Activated naive CD4-positive, alpha-beta T cell treated with anti-CD3 and anti-CD28 coated beads for 36 hours (primary cell): ENCODE measurements around the gene TELO2. TPM values are rescaled to one million over a fixed set of nuclear protein-coding genes. Genes with fewer than 3 reads are reported as not detected.
"Not testable (repeated sequence)": the region's sequence is repeated elsewhere in the genome, so short reads cannot be mapped to it uniquely, and the experiment has no call there.

ENCODE experiments used
- CTCF ChIA-PET: fragments of 350-600 bp; sonication (Branson Sonifier 250); formaldehyde crosslinking; loops from one replicate; lab custom pipeline; 2021; ENCODE audit warnings: antibody characterized with exemption; lab: Charles Lee
- DNase-seq: peaks from one replicate; pipeline ENCODE4 v3.0.0-alpha.2; 2020
- H3K27ac Mint-ChIP-seq: one replicate; pipeline ENCODE4 v1.8.0; 2021; ENCODE audit warnings: mild to moderate bottlenecking, mixed read lengths
- H3K27me3 Mint-ChIP-seq: one replicate; pipeline ENCODE4 v1.8.0; 2021; ENCODE audit warnings: low read depth, mixed read lengths
- H3K36me3 Mint-ChIP-seq: one replicate; pipeline ENCODE4 v1.8.0; 2021; ENCODE audit warnings: low read depth, mixed read lengths
- H3K4me1 Mint-ChIP-seq: one replicate; pipeline ENCODE4 v1.8.0; 2021; ENCODE audit warnings: low read depth, mixed read lengths
- H3K4me3 Mint-ChIP-seq: one replicate; pipeline ENCODE4 v1.8.0; 2021; ENCODE audit warnings: mild to moderate bottlenecking, moderate library complexity, mixed read lengths
- H3K9me3 Mint-ChIP-seq: one replicate; pipeline ENCODE4 v1.8.0; 2021; ENCODE audit warnings: mixed read lengths
- intact Hi-C: fragments of 100-400 bp; cut with micrococcal nuclease; formaldehyde crosslinking; loops from one replicate; pipeline ENCODE4 v1.15.1; 2023
- total RNA-seq, 2 experiments: library from RNA; stranded (reverse); gene quantifications; one replicate each; pipeline ENCODE4 v1.2.3, GENCODE V29; 2021

Gene TELO2
- total RNA-seq, 2 experiments from 2014 or later = 68.1 to 76.1 TPM

DNA sequence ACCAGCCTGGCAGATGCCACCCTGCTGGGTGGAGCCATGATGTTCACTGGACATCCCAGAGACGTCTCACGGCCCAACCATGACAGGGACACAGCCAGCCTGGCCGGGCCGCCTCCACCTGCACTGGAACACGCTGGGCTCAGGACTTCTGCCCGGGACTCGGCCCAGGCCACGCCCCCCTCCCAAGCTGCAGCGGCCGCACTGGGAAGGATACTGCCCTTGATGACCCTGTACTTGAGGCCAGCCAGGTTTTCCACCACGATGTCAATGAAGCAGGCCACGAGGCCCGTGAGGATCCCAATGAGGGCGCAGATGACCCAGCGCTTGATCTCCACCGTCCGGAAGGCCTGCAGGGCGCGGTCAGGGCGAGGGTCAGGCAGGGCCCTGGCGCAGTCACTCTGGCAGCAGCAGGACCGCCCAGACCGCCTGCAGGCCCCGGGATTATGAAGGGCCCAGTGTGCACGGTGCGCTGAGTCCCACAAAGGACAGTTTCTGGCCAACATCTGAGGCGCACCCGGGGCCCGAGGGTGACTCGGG, 32.5 kb upstream of the TELO2 start:
- H3K27ac Mint-ChIP-seq = no peak overlapping the region
- intact Hi-C loops = no loop called here
- H3K36me3 Mint-ChIP-seq = peaks cover 4% of the 10 kb centered on the region
- no peak overlapping the region for H3K4me3 Mint-ChIP-seq
- no peaks in the 10 kb centered on the region for H3K27me3 Mint-ChIP-seq
- H3K4me1 Mint-ChIP-seq = peaks cover 6% of the 10 kb centered on the region
- CTCF ChIA-PET = no interaction called here
- no peak for DNase-seq
- H3K9me3 Mint-ChIP-seq = no peaks in the 10 kb centered on the region

GRCh38 chr16:1461146-1461545, 32.0 kb upstream of the TELO2 start:
- DNase-seq = no peak
- no peaks in the 10 kb centered on the region for H3K9me3 Mint-ChIP-seq
- intact Hi-C loops = no loop called here
- CTCF ChIA-PET = no interaction called here
- H3K27ac Mint-ChIP-seq = no peak overlapping the region
- H3K36me3 Mint-ChIP-seq = peaks cover 4% of the 10 kb centered on the region
- H3K4me3 Mint-ChIP-seq = no peak overlapping the region
- H3K27me3 Mint-ChIP-seq = no peaks in the 10 kb centered on the region
- peaks cover 6% of the 10 kb centered on the region for H3K4me1 Mint-ChIP-seq

DNA sequence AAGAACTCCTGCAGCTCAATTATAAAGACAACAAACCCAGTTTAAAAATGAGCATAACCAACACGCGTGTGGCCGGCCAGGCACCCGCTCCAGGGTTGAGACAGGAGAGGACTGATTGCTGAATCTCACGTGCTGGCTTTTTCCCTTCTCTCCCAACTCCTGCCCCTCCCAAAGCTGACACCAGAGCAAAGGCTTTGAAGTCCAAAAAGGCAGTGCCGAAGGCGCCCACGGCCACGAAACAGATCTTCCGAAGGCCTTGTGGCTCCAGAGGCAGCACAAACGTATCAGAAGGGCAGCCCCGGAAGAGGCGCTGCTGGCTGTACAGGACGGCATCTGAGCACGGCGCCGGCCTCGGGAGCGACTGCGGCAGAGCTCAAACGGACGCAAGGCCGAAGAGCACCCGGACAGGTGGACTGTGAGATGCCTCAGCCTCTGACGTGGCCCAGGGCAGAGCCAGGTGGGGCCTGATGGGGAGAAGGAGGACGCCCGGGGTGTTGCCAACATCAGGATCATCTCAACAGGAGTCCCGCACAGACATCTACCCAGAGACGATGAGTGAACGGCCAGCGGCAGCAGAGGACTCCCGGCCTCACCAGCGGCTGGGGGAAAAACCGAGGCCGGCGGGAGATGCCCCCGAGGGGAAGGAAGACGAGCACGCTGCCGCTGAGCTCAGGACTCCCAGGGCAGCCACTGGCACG, 28.8 kb upstream of the TELO2 start:
- Mint-ChIP-seq H3K27me3 (no peaks in the 10 kb centered on the region), H3K9me3 (no peaks in the 10 kb centered on the region), H3K4me3 (no peak overlapping the region), H3K4me1 (peaks cover 2% of the 10 kb centered on the region), H3K36me3 (peaks cover 4% of the 10 kb centered on the region), H3K27ac (no peak overlapping the region)
- DNase-seq = no peak
- CTCF ChIA-PET = no interaction called here
- intact Hi-C loops = no loop called here

DNA sequence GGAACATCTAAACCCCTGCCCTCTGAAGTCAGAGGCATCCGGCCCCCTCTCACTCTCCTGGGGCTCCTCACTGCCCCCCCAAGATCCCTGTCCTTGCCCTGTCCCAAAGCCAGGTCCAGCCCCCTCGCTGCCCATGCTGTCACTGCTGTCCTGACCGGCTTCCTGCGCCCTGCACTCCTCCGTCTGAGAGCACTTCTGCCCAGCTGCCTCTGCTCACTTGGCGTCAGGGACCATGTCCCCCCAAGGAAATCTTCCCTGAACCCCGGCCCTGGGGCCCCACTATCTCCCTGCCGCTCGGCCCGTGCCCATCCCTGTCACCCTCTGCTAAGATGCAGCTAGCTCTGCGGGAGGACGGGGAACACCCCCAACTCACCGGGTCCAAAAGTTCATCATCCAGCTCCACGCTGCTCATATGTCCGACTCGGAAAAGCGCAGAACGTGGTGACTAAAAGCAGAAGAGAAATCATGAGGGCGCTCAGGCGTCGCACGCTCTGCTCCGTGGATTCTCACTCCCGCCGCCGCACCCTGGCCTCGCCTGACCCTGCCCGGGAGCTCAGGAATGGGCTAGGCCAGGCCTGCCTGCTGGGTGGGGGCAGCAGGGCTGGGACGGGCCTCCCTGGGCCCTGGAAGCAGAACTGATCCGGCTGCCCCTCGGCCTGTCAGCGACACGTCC, 28.1 kb upstream of the TELO2 start:
- Mint-ChIP-seq H3K4me1 (peaks cover 6% of the 10 kb centered on the region), H3K27ac (no peak overlapping the region)
- CTCF ChIA-PET = no interaction called here

DNA sequence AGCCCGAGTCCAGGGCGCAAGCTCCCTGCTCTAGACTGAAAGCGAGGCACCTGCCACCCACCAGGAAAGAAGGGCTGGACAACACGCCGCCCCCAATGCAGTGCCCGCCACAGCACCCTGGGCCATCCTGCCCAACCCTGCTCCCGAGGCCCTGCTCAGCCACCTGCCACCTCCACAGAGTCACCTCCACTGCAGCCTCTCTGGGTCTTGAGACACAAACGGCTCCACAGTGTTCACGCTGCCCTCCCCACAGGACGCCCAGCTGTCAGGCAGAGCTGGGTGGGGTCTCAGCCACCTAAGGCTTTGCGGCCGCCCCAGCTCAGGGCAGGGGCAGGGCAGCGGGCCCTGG, 27.6 kb upstream of the TELO2 start:
- H3K9me3 Mint-ChIP-seq = no peaks in the 10 kb centered on the region
- H3K4me3 Mint-ChIP-seq = no peak overlapping the region
- DNase-seq = no peak
- H3K27ac Mint-ChIP-seq = no peak overlapping the region
- no peaks in the 10 kb centered on the region for H3K27me3 Mint-ChIP-seq
- CTCF ChIA-PET = no interaction called here
- H3K4me1 Mint-ChIP-seq = peaks cover 9% of the 10 kb centered on the region
- intact Hi-C loops = no loop called here
- peaks cover 2% of the 10 kb centered on the region for H3K36me3 Mint-ChIP-seq

More for the DNA sequence above, 28.1 kb upstream of the TELO2 start:
- intact Hi-C loops = no loop called here
- Mint-ChIP-seq H3K36me3 (peaks cover 2% of the 10 kb centered on the region), H3K4me3 (no peak overlapping the region), H3K27me3 (no peaks in the 10 kb centered on the region), H3K9me3 (no peaks in the 10 kb centered on the region)
- no peak for DNase-seq

GRCh38 chr16:1466054-1466453, 27.1 kb upstream of the TELO2 start:
- H3K4me3 Mint-ChIP-seq = no peak overlapping the region
- H3K9me3 Mint-ChIP-seq = no peaks in the 10 kb centered on the region
- intact Hi-C loops = no loop called here
- no peak for DNase-seq
- H3K36me3 Mint-ChIP-seq = peaks cover 2% of the 10 kb centered on the region
- H3K27ac Mint-ChIP-seq = no peak overlapping the region
- no peaks in the 10 kb centered on the region for H3K27me3 Mint-ChIP-seq
- peaks cover 13% of the 10 kb centered on the region for H3K4me1 Mint-ChIP-seq
- CTCF ChIA-PET = no interaction called here

DNA sequence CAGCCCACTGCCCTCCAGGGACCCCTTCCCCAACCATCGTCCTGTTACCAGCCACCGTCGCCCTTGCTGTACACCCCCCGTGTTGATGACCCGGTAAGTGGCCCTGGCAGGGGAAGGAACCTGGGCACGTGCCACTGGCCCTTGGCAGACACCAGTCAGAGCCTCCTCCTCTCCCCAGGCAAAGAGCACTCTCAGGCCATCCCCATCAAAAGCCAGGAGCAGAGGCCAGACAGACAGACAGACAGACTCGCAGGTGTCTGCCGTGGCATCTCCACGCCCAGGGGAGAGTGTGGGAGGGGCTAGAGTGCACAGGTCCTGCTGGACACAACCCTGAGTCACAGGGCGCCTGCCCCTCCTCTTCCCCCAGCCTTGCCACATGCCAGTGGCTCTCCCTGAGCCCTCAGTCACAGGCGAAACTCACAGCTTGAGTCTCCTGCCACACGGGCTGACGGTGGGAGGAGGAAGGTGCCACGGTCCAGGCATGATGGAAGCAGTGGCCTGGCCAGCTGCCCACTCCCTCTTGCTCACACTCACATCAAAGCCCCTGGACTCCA, 26.1 kb upstream of the TELO2 start:
- DNase-seq = no peak
- no peaks in the 10 kb centered on the region for H3K9me3 Mint-ChIP-seq
- H3K27me3 Mint-ChIP-seq = no peaks in the 10 kb centered on the region
- intact Hi-C loops = no loop called here
- no peak overlapping the region for H3K27ac Mint-ChIP-seq
- peaks cover 20% of the 10 kb centered on the region for H3K4me1 Mint-ChIP-seq
- H3K4me3 Mint-ChIP-seq = no peak overlapping the region
- CTCF ChIA-PET = no interaction called here
- H3K36me3 Mint-ChIP-seq = peaks cover under 1% of the 10 kb centered on the region

DNA sequence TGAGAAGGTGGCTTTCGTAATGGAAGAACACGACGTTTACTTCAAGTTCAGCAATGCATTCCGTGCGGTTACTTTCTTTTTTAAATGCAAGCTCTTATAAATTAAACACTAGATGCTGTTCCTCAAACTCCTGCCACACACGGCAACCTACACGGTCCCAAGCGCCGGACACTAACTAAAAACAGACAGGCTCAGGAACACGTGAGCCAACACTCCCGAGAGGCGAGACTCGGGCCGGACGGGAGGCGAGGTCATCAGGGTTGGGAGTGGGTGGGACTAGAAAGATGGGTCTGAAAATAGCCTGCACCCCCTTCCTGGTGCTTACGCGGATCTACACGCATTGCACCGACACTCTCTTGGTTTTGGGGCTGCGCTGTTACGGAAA, 24.7 kb upstream of the TELO2 start:
- Mint-ChIP-seq H3K27ac (no peak overlapping the region), H3K4me3 (no peak overlapping the region), H3K27me3 (no peaks in the 10 kb centered on the region), H3K4me1 (peaks cover 29% of the 10 kb centered on the region), H3K36me3 (no peaks in the 10 kb centered on the region), H3K9me3 (no peaks in the 10 kb centered on the region)
- intact Hi-C loops = no loop called here
- no peak for DNase-seq
- CTCF ChIA-PET = no interaction called here

DNA sequence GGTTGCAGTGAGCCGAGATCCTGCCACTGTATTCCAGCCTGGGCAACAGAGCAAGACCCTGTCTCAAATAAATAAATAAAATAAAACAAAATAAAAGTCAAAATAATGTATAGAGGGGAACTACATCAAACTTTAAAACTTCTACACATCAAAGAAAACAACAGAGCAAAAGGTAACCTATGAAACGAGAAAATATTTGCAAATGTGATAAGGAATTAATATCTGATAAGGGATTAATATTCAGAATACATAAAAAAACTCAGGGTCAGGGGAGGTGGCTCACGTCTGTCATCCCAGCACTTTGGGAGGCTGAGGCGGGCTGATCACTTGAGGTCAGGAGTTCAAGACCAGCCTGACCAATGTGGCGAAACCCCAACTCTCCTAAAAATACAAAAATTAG, 24.0 kb upstream of the TELO2 start:
- H3K36me3 Mint-ChIP-seq, intact Hi-C loops, CTCF ChIA-PET, DNase-seq, H3K4me3 Mint-ChIP-seq, H3K9me3 Mint-ChIP-seq, H3K27ac Mint-ChIP-seq, H3K27me3 Mint-ChIP-seq: not testable (repeated sequence)
- peaks cover 33% of the 10 kb centered on the region for H3K4me1 Mint-ChIP-seq

DNA sequence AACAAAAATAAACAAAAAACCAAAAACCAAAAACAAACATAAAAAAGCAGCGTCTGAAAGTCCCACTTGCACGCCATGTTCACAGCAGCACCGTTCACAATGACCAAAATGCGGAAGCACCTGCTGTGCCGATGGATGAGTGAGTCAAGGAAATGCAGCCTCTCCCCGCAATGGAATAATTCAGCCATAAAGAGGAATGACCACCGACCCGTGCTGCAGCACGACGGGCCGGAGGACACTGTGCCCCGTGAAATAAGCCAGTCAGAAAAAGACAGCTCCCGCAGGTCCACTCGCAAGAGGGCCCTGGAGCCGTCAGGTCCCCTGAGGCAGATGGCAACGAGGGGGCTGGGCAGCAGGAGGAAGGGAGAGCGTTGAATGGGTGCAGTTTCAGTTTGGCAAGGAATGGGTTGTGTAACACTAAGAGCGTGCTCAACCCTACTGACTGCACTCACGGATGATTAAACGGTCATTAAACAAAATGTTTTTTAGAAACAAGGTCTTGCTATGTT, 23.4 kb upstream of the TELO2 start:
- DNase-seq = no peak
- Mint-ChIP-seq H3K36me3 (no peaks in the 10 kb centered on the region), H3K27ac (no peak overlapping the region), H3K4me1 (peaks cover 34% of the 10 kb centered on the region), H3K4me3 (no peak overlapping the region), H3K27me3 (no peaks in the 10 kb centered on the region), H3K9me3 (no peaks in the 10 kb centered on the region)
- intact Hi-C loops = no loop called here
- CTCF ChIA-PET = no interaction called here

DNA sequence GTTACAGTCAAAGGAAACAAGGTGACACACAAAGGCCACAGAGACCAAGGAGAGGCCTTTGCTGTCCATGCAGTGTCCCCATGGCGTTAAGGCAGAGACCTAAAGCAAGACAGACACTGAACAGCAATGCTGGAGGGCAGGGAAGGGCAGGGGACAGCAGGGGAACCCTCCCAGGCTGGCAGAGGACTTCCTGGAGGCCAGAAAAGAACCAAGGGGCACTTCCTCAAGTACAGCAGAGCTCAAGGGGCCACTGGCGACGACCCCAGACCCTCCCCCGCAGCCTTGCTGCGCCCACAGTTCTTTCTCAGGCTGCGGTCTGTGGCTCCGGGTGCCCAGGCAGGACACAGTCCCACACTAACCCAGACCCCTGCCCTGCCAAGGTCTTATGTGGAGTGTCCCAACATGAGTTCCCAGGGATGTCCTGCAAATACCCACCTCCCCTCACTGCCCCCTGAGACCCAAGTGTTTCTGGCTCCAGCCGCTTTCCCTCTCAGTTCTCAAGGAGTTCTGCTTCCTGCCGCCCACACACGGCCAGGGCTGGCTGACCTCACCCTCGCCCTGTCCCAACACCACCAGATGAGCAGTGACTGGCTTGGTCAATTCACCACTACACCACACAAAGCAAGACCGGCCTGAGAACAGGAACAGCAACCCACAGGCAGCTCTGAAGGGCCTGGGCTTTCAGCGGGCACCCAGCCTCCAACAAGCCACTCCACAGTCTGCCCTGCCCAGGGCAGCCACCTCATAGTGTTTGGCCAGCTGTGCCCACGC, 22.5 kb upstream of the TELO2 start:
- Mint-ChIP-seq H3K4me1 (peaks cover 37% of the 10 kb centered on the region), H3K27ac (no peak overlapping the region), H3K27me3 (no peaks in the 10 kb centered on the region), H3K9me3 (no peaks in the 10 kb centered on the region), H3K36me3 (peaks cover 1% of the 10 kb centered on the region), H3K4me3 (no peak overlapping the region)
- intact Hi-C loops = no loop called here
- CTCF ChIA-PET = no interaction called here
- DNase-seq = no peak

GRCh38 chr16:1471569-1472194, 21.5 kb upstream of the TELO2 start:
- H3K4me1 Mint-ChIP-seq = peaks cover 40% of the 10 kb centered on the region

More at GRCh38 chr16:1471569-1472194, 21.5 kb upstream of the TELO2 start:
- no peak overlapping the region for H3K4me3 Mint-ChIP-seq
- no peaks in the 10 kb centered on the region for H3K9me3 Mint-ChIP-seq
- intact Hi-C loops = no loop called here
- peaks cover 1% of the 10 kb centered on the region for H3K36me3 Mint-ChIP-seq
- CTCF ChIA-PET = no interaction called here
- H3K27ac Mint-ChIP-seq = no peak overlapping the region
- no peak for DNase-seq
- H3K27me3 Mint-ChIP-seq = no peaks in the 10 kb centered on the region
